Peyer's patch (tissue), 4 donors: ENCODE data around the gene FNDC11.

Experiments used
- CTCF ChIP-seq, 6 experiments: fragments of 450-650 bp in 4 of 6; fragments of 200-600 bp in 2 of 6; sonication (generic) in 1 of 6; IDR thresholded peaks; one replicate each; pipeline ENCODE4 v1.5.1; 2017 to 2019; ENCODE audit warnings: antibody characterized with exemption in 6 of 6, mild to moderate bottlenecking in 3 of 6, moderate library complexity in 1 of 6
- POLR2A ChIP-seq, 2 donors: fragments of 450-650 bp; IDR thresholded peaks; one replicate each; pipeline ENCODE4 v1.5.1; 2017; ENCODE audit warnings: antibody characterized with exemption in 2 of 2, mild to moderate bottlenecking in 2 of 2, moderate library complexity in 2 of 2

GRCh38 chr20:63555661-63556381, 1.9 kb downstream of the FNDC11 start:
- no peak for TF ChIP-seq CTCF (IDR thresholded peaks at IDR 0.05)
- no peak for TF ChIP-seq POLR2A (IDR thresholded peaks at IDR 0.05)
